ENCODE results near the gene MXI1.

Gene MXI1

DNA sequence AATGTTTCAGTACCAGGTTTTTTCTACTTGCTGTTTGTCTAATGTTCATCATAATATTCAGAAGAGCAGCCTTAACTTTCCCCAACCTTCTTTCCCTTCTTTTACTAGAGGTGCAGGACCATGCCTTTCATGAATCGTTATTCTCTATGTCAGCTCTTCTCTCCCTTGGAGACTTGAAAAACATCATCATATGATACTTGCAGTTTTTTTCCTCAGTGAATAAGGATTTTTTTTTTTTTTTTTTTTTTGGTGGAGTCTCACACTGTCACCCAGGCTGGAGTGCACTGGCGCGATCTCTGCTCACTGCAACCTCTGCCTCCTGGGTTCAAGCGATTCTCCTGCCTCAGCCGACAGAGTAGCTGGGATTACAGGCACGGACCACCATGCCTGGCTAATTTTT, 67.2 kb downstream of the MXI1 start:
- no peak for TF ChIP-seq POLR2A (IDR thresholded peaks at IDR 0.05; ENCODE audit: low read depth, low read length)
- DNase-seq (ENCODE audit: insufficient read length, low spot score) (no peak), FAIRE-seq (no peak)

DNA sequence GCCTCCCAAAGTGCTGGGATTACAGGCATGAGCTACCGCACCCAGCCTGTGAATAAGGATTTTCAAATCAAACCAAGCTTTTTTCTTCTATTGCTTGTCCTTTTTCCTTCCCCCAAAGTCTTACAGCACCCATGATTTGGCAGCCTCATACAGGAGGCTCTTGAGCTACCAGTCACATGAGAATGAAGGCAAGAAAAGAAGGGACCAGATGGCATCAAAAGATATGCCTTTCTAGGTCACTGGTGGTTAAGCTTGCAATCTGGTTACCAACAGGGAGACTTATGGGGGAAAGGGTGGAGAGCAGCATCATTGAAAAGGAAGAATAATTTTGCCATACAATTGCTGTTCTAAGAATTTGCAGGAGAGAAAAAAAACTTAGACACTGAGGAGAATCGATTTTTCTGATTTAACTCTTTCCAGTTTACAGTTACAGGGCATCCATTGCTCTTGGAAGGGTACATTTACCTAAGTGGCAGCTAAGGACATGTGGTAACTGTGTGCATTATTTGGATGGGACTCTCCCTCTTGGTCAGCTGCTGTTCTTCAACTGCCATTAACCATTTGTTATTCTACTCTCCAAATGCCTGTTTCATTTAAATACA, 67.8 kb downstream of the MXI1 start:
- FAIRE-seq = no peak
- no peak for DNase-seq (ENCODE audit: insufficient read length, low spot score)
- no peak for TF ChIP-seq POLR2A (IDR thresholded peaks at IDR 0.05; ENCODE audit: low read depth, low read length)

DNA sequence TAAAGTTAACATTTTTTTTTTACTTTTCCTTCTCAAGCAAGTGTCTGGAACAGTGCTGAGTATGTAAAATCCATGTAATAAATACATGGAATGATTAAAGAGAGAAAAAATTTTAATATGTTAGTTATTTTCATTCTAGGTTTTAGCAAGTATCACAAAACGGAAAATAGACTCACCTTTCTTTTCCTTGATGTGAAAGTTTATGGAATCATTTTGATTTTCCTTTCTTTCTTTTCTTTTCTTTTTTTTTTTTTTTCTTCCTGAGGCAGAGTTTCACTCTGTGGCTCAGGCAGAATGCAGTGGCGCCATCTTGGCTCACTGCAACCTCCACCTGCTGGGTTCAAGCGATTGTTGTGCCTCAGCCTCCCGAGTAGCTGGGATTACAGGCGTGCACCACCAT, 69.2 kb downstream of the MXI1 start:
- TF ChIP-seq POLR2A (IDR thresholded peaks at IDR 0.05; ENCODE audit: low read depth, low read length) = no peak
- no peak for FAIRE-seq

DNA sequence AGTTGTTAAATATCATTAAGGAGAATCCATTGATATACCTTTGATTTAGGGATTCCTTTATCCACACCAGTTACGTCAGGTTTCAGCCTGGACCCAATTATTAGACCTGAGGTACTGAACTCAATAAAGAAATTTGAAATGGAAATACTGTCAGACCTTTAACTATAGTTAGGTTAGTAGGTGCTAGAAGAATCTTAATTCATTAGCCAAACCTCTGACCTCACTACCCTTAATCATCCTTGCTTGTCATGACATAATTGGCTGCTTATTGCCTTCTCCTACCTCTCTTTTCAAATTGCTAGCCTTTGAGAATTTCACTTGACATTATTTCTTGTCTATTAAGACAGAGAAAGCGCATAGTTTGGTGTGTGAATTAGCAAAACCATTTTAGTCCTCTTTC, 70.2 kb downstream of the MXI1 start:
- no peak for TF ChIP-seq POLR2A (IDR thresholded peaks at IDR 0.05; ENCODE audit: low read depth, low read length)
- DNase-seq (ENCODE audit: insufficient read length, low spot score) (no peak), FAIRE-seq (no peak)

More for the DNA sequence above, 69.2 kb downstream of the MXI1 start:
- no peak for DNase-seq (ENCODE audit: insufficient read length, low spot score)

DNA sequence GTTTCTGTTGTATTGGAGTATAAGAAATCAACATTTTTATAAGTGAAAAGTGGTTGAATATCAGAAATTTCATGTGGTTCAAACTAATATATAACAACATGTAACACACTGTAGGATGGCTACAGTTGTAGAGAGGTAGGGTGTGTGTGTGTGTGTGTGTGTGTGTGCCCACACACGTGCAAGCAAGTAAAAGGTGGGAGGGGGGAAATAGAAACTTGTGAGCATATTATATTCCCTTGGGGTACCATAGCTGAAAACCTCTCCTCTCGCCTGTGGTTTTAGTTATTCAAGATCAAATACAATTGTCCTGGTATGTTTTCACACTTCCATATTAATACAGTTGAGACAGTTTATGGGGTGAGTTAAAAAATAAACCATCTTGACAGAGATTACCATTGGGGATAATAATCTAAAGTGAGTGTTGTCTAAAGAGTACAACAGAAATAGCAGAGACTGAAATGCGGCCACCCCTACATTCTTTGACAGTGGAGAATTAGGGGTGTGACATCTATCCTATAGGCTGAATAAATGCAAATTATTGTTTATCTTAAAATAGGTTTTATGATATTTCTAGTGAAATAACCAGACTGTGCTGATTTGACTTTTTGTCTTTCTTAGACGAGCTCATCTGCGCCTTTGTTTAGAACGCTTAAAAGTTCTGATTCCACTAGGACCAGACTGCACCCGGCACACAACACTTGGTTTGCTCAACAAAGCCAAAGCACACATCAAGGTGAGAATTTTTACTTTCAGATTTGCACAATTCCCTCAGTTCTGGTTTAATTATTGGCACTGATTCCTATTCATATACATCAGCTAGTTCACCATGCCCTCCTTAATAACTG, 71.4 kb downstream of the MXI1 start:
- FAIRE-seq (no peak), DNase-seq (ENCODE audit: insufficient read length, low spot score) (no peak)
- TF ChIP-seq POLR2A (IDR thresholded peaks at IDR 0.05; ENCODE audit: low read depth, low read length) = no peak

DNA sequence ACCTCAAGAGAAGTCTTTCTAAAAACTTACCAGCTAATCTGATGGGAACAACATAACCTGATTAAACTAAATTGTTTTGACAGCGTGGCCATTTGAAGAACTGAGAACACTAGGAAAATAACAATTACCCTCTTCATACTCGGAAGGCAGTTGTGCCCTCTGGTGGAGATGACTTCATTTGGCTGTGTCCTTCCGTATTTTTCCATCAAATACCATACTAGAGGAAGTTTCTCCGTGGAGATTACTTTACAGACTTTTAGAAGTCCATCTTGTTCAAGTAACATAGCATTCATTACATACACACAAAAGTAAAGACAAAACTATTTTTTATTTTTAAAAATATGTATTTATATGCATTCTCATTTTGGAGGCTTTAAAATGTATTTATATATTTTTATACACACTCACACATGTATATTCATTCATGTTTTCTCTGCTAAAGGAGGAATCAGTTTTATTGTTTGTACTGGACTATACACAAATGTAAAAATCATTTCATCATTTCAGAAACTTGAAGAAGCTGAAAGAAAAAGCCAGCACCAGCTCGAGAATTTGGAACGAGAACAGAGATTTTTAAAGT, 72.1 kb downstream of the MXI1 start:
- DNase-seq (ENCODE audit: insufficient read length, low spot score) (no peak), FAIRE-seq (peak; percentile 98)
- TF ChIP-seq POLR2A (IDR thresholded peaks at IDR 0.05; ENCODE audit: low read depth, low read length) = no peak

DNA sequence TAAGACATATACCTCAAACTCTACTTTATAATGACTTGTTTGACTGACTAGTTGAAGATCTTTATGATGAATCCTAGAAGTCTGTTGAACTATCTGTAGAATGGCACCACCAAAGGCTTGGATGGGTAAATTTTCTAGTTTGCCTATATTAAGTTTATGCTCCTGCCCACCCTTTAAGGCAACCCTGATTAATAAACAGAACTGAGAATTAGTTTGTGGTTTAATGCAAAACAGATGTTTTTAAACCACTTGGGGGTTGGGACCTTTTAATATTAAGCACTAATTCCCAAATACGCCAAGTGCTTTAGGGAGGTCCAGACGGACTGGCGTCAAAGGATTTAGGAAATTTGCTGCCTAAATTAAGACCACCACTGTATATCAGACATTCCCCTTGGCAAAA, 76.9 kb downstream of the MXI1 start:
- DNase-seq (ENCODE audit: insufficient read length, low spot score) = no peak
- FAIRE-seq = no peak
- TF ChIP-seq POLR2A (IDR thresholded peaks at IDR 0.05; ENCODE audit: low read depth, low read length) = no peak

DNA sequence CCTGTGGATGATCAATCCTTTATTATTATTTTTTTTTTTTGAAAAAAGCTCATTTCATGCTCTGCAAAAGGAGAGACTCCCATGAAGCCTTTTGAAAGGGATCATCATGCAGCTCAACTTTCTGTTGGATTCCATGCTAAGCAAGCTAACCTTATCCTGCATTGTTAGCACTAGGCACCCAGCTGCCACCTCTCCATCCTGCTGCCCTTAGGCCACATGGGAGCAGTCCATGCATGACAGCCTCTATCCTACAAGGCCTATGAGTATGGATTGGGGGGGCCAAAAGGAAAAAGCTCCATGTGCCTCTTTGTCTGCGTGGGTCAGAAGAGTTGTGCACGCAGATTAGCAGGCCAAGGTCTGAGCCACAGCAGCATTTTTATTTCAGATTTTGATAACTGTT, 78.1 kb downstream of the MXI1 start:
- no peak for TF ChIP-seq POLR2A (IDR thresholded peaks at IDR 0.05; ENCODE audit: low read depth, low read length)
- DNase-seq (ENCODE audit: insufficient read length, low spot score) = no peak
- FAIRE-seq = no peak

DNA sequence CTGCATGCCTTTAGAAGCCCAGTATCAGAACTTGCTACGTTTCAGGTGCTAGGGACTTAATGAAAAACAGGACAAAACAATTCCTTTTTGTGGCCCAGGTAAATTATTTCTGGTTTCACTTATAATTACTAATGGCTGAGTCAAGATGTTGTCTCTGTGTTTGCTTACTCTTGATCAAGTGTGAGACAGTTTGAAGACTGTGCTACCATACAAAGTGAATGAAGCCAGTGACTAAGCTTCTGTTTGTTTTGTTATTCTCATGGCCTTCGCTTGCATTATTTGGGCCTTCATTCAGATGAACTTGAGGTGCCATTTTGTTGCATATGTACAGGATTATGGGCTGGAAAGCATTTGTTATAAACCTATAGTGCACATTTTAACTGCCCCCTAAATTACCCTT, 79.4 kb downstream of the MXI1 start:
- peak; percentile 86 for FAIRE-seq
- no peak for DNase-seq (ENCODE audit: insufficient read length, low spot score)

DNA sequence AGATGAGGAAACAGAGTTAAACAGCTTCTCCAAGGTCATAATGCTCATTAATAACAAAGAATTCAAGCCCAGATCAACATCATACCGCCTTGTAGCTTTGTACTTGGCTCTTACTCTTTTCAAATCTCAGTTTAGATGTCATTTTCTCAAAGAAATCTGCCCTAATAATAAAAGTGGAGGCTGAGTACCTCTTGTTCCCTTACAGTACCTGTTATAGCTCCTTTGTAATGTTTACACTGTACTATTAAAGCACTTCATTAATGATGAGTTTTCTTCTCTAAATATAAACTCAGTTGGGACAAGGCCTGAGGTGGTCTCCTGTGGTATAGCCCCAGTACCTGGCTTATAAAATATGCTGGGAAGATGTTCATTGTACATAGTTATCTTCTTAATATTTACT, 89.6 kb downstream of the MXI1 start:
- TF ChIP-seq POLR2A (IDR thresholded peaks at IDR 0.05; ENCODE audit: low read depth, low read length) = no peak
- DNase-seq (ENCODE audit: insufficient read length, low spot score) (no peak), FAIRE-seq (no peak)

More for the DNA sequence above, 79.4 kb downstream of the MXI1 start:
- TF ChIP-seq POLR2A (IDR thresholded peaks at IDR 0.05; ENCODE audit: low read depth, low read length) = no peak

DNA sequence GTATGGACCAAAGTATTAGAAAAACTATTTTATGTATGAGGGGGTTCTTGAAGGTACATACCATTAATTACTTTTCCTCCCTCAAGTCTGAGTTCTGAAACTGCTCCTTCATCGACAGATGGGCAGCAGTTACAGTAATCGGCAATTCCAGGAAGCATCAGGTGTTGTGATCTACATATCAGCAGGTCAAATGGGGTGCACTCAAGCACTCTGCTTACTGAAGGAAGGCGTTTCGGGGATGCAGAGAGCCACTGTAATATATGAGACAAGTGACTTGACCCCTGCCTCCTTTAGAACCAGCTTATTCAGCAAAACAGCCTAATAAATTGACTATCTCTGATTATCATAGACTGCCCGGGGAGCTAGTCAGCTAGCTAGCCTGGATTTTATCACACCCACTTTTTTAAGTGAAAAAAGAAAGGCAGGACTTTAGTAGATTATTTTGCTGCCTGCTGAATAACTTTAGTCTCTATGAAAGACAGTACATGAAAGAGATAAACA, 93.1 kb downstream of the MXI1 start:
- FAIRE-seq = no peak
- no peak for DNase-seq (ENCODE audit: insufficient read length, low spot score)
- TF ChIP-seq POLR2A (IDR thresholded peaks at IDR 0.05; ENCODE audit: low read depth, low read length) = no peak

DNA sequence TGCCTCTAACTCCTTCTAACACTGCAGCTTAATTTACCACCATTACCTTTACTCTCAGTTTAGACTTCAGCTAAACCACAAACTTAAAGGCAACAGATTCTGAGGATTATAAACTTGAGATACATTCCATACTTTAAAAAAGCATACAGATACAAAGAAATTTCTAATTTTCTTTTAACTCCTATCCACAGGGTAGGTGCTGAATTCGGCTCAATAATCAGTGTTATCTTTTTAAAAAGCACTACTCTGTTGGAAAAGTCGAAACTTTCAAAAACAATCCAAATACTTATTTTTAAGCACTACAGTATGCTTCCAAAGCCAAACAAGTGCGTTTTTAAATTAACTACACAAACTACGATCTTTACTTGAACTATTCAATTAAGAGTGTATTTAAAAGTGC, 96.3 kb downstream of the MXI1 start:
- DNase-seq (ENCODE audit: insufficient read length, low spot score) = no peak
- TF ChIP-seq POLR2A (IDR thresholded peaks at IDR 0.05; ENCODE audit: low read depth, low read length) = no peak
- no peak for FAIRE-seq

DNA sequence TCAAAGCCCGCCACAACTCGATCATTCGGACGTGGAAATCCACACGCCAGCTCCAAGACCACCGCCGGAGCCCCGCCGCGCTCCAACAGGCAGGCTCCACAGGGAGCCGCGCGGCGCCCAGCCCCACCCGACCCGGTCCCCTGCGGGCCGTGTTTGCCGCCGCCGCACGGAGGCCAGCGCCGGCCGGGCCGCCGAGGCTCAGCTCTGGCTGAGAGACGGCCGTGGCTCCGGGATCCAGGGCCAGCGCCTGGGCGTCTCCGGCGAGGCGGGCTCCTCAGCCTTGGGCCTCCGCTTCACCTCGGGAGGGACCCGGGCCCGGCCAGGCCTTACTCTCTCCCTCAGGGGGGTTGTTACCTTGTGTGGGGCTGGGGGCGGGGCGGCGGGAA, 97.0 kb downstream of the MXI1 start:
- TF ChIP-seq POLR2A (IDR thresholded peaks at IDR 0.05; ENCODE audit: low read depth, low read length) = no peak
- DNase-seq (ENCODE audit: insufficient read length, low spot score) (no peak), FAIRE-seq (no peak)

DNA sequence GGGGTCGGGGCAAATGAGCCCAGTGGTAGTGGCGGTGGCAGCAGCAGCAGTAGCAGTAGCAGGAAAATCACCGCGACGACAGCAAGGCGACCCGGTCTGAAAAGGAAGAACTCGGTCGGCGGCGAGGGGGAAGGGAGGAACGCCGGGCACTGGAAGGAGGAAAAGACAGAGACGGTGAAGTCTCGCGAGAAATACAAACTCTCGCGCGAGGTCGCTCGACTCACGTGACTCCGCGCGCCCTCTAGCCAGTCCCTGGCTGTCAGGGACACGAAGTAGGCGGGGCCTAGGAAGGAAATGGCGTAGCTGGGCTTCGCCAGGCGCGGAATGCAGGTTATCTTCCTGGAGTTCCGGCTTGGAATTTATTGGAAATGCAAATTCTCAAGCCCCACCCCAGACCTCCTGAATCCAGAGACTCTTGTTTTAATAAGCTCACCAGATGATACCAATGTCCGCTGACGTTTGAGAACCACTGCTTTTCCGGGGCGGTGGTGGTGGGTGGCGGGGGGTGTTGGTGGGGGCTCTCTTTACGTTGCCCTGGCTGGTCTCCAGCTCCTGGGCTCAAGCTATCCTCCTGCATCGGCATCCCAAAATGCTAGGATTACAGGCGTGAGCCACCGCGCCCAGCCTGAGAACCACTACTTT, 97.5 kb downstream of the MXI1 start, which contains the start of gene SMNDC1:
Gene SMNDC1, minus strand, starts transcription at position 141 of the 642 bp plus-strand sequence. CDS start 1,333 bp downstream, outside the sequence.
- FAIRE-seq = peak; percentile 100
- peak; percentile 59 for TF ChIP-seq POLR2A (IDR thresholded peaks at IDR 0.05; ENCODE audit: low read depth, low read length)
- DNase-seq (ENCODE audit: insufficient read length, low spot score) = peak; percentile 90
